ENCODE measurements around the gene RGS18.

DNA sequence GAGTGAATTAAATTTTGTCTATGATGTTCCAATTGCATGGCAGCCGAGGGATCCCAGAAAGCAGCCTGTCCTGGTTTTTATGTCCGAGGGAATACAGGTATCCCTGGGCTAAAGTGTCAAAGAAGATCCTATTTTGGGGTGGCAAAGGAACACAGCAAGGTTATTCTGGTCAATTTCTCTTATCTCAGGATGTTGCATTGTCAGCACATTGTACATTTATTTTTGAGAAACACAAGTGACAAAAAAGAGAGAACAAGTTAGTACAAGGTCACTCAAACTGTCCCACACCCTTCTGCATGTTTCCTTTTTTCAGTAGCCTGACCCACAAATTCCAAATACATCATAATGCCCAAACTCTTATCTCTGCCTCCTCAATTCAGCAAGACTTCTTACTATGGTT lies 17.7 kb downstream of the RGS18 start:
- TF ChIP-seq PBX3 (CRISPR knock-in tag; IDR thresholded peaks at IDR 0.05) (no peak), SALL2 (tag by site-specific recombination; IDR thresholded peaks at IDR 0.05; ENCODE audit: borderline replicate concordance) (no peak), HOXA7 (CRISPR knock-in tag; IDR thresholded peaks at IDR 0.05; ENCODE audit: borderline replicate concordance) (no peak), ZNF707 (tag by site-specific recombination; IDR thresholded peaks at IDR 0.05) (no peak), ZSCAN18 (tag by site-specific recombination; IDR thresholded peaks at IDR 0.05) (no peak), ZNF449 (tag by site-specific recombination; IDR thresholded peaks at IDR 0.05) (no peak), PRDM10 (tag by site-specific recombination; IDR thresholded peaks at IDR 0.05) (no peak), ZNF175 (tag by site-specific recombination; IDR thresholded peaks at IDR 0.05) (no peak)
- TF ChIP-seq, protein P1, sequence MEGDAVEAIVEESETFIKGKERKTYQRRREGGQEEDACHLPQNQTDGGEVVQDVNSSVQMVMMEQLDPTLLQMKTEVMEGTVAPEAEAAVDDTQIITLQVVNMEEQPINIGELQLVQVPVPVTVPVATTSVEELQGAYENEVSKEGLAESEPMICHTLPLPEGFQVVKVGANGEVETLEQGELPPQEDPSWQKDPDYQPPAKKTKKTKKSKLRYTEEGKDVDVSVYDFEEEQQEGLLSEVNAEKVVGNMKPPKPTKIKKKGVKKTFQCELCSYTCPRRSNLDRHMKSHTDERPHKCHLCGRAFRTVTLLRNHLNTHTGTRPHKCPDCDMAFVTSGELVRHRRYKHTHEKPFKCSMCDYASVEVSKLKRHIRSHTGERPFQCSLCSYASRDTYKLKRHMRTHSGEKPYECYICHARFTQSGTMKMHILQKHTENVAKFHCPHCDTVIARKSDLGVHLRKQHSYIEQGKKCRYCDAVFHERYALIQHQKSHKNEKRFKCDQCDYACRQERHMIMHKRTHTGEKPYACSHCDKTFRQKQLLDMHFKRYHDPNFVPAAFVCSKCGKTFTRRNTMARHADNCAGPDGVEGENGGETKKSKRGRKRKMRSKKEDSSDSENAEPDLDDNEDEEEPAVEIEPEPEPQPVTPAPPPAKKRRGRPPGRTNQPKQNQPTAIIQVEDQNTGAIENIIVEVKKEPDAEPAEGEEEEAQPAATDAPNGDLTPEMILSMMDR (tag by site-specific recombination; IDR thresholded peaks at IDR 0.05) = no peak
